Measurements from ENCODE around the gene WNT9B. TPM values are rescaled to one million over a fixed set of nuclear protein-coding genes. Genes with fewer than 3 reads are reported as not detected.

The WNT9B gene
- total and polyA plus RNA-seq, 4 donors, result 0.08 to 0.14 (median 0.10) TPM; not detected in 1

- H3K4me1 ChIP-seq (ENCODE audit: control insufficient read depth in 4 of 4, insufficient read depth in 4 of 4, low read length in 3 of 4), result peaks cover 0 to 12% (median 7%) of the 10 kb centered on the region in 4 donors
- no peak for DNase-seq (ENCODE audit: low spot score)
- no peak for TF ChIP-seq GABPA (IDR thresholded peaks at IDR 0.05 in 1 of 2, conservative IDR thresholded peaks at IDR 0.05 in 1 of 2)
- no peak for TF ChIP-seq TAF1 (conservative IDR thresholded peaks at IDR 0.05)
- no peak for TF ChIP-seq MAX (IDR thresholded peaks at IDR 0.05)
- TF ChIP-seq JUND (IDR thresholded peaks at IDR 0.05), result no peak
- no peak for TF ChIP-seq FOXA1 (IDR thresholded peaks at IDR 0.05)
- TF ChIP-seq EGR1 (IDR thresholded peaks at IDR 0.05; ENCODE audit: low read depth in 2 of 2), result no peak
- no peak for TF ChIP-seq YY1 (IDR thresholded peaks at IDR 0.05)
- no peak for TF ChIP-seq HNF4G (IDR thresholded peaks at IDR 0.05)
- TF ChIP-seq ATF3 (IDR thresholded peaks at IDR 0.05), result no peak
- no peak for TF ChIP-seq HNF4A (conservative IDR thresholded peaks at IDR 0.05)
- no peak for TF ChIP-seq FOXA2 (IDR thresholded peaks at IDR 0.05)
- no peak for TF ChIP-seq ZBTB33 (IDR thresholded peaks at IDR 0.05)
- no peak for TF ChIP-seq RXRA (IDR thresholded peaks at IDR 0.05)
- TF ChIP-seq SP1 (IDR thresholded peaks at IDR 0.05), result no peak
- no peak overlapping the region for H3K9ac ChIP-seq (ENCODE audit: low read depth in 1 of 2, low read length in 2 of 2)
- WGBS, result 88% methylated on average over 6 of the region's 6 CpGs
- H3K27ac ChIP-seq (ENCODE audit: low read depth in 1 of 2, low read length in 2 of 2), result no peak overlapping the region
- H3K4me3 ChIP-seq (ENCODE audit: low read depth in 1 of 3, low read length in 3 of 3), result no peak overlapping the region
- H3K27me3 ChIP-seq (ENCODE audit: control insufficient read depth in 4 of 4, insufficient read depth in 4 of 4, low read length in 3 of 4), result no peaks in the 10 kb centered on the region
- no peaks in the 10 kb centered on the region for H3K36me3 ChIP-seq (ENCODE audit: control insufficient read depth in 4 of 4, insufficient read depth in 3 of 4, low read depth in 1 of 4, low read length in 3 of 4)
- H3K9me3 ChIP-seq (ENCODE audit: control insufficient read depth in 4 of 4, low read length in 3 of 4), result no peaks in the 10 kb centered on the region
Measured at GRCh38 chr17:46853896-46854444, 2.6 kb downstream of the WNT9B start.

- Histone ChIP-seq H3K9ac (ENCODE audit: low read depth in 1 of 2, low read length in 2 of 2) (no peak overlapping the region), H3K4me1 (ENCODE audit: control insufficient read depth in 4 of 4, insufficient read depth in 4 of 4, low read length in 3 of 4) (peaks cover 0 to 12% (median 7%) of the 10 kb centered on the region in 4 donors), H3K27me3 (ENCODE audit: control insufficient read depth in 4 of 4, insufficient read depth in 4 of 4, low read length in 3 of 4) (no peaks in the 10 kb centered on the region), H3K36me3 (ENCODE audit: control insufficient read depth in 4 of 4, insufficient read depth in 3 of 4, low read depth in 1 of 4, low read length in 3 of 4) (no peaks in the 10 kb centered on the region), H3K9me3 (ENCODE audit: control insufficient read depth in 4 of 4, low read length in 3 of 4) (no peaks in the 10 kb centered on the region), H3K4me3 (ENCODE audit: low read depth in 1 of 3, low read length in 3 of 3) (no peak overlapping the region), H3K27ac (ENCODE audit: low read depth in 1 of 2, low read length in 2 of 2) (no peak overlapping the region)
- 98% methylated on average over 3 of the region's 3 CpGs for WGBS
- no peak for TF ChIP-seq MAX (IDR thresholded peaks at IDR 0.05)
- no peak for TF ChIP-seq RXRA (IDR thresholded peaks at IDR 0.05)
- no peak for TF ChIP-seq ATF3 (IDR thresholded peaks at IDR 0.05)
- no peak for TF ChIP-seq FOXA2 (IDR thresholded peaks at IDR 0.05)
- TF ChIP-seq NR2F2 (IDR thresholded peaks at IDR 0.05), result no peak
- TF ChIP-seq TAF1 (conservative IDR thresholded peaks at IDR 0.05), result no peak
- no peak for TF ChIP-seq GABPA (IDR thresholded peaks at IDR 0.05 in 1 of 2, conservative IDR thresholded peaks at IDR 0.05 in 1 of 2)
- TF ChIP-seq YY1 (IDR thresholded peaks at IDR 0.05), result no peak
- no peak for TF ChIP-seq HNF4A (conservative IDR thresholded peaks at IDR 0.05)
- TF ChIP-seq HNF4G (IDR thresholded peaks at IDR 0.05), result no peak
- no peak for TF ChIP-seq REST (IDR thresholded peaks at IDR 0.05)
- no peak for TF ChIP-seq ZBTB33 (IDR thresholded peaks at IDR 0.05)
- DNase-seq (ENCODE audit: low spot score), result no peak
Measured at GRCh38 chr17:46854515-46854914, 3.1 kb downstream of the WNT9B start.

Measured in liver (tissue), 9 donors.